ENCODE measurements around the gene NEGR1.

The NEGR1 gene

GRCh38 chr1:71562298-71562697 is 720.0 kb downstream of the NEGR1 start:
- no peaks in the 10 kb centered on the region for H3K27me3 ChIP-seq (ENCODE audit: control insufficient read depth in 1 of 2, insufficient read depth in 2 of 2, low read length in 2 of 2)
- no peak overlapping the region for H3K27ac ChIP-seq (ENCODE audit: low read length)
- H3K9ac ChIP-seq (ENCODE audit: low read length in 2 of 2) = no peak overlapping the region
- peaks cover 2% of the 10 kb centered on the region for H3K4me1 ChIP-seq (ENCODE audit: control insufficient read depth, insufficient read depth, low read length)
- no peaks in the 10 kb centered on the region for H3K36me3 ChIP-seq (ENCODE audit: control insufficient read depth in 2 of 2, insufficient read depth in 2 of 2, low read length in 2 of 2)
- H3K9me3 ChIP-seq (ENCODE audit: control insufficient read depth in 2 of 2, low read length in 2 of 2) = no peaks in the 10 kb centered on the region
- H3K4me3 ChIP-seq (ENCODE audit: low read length in 2 of 2) = no peak overlapping the region

GRCh38 chr1:71561729-71562128 is 720.6 kb downstream of the NEGR1 start:
- no peak overlapping the region for H3K27ac ChIP-seq (ENCODE audit: low read length)
- no peaks in the 10 kb centered on the region for H3K9me3 ChIP-seq (ENCODE audit: control insufficient read depth in 2 of 2, low read length in 2 of 2)

GRCh38 chr1:71561206-71561605 is 721.1 kb downstream of the NEGR1 start:
- Histone ChIP-seq H3K36me3 (ENCODE audit: control insufficient read depth in 2 of 2, insufficient read depth in 2 of 2, low read length in 2 of 2) (no peaks in the 10 kb centered on the region), H3K4me1 (ENCODE audit: control insufficient read depth, insufficient read depth, low read length) (peaks cover 2% of the 10 kb centered on the region), H3K9ac (ENCODE audit: low read length in 2 of 2) (no peak overlapping the region), H3K4me3 (ENCODE audit: low read length in 2 of 2) (peak overlapping the region in 1 of 2 donors; percentile 10), H3K27me3 (ENCODE audit: control insufficient read depth in 1 of 2, insufficient read depth in 2 of 2, low read length in 2 of 2) (no peaks in the 10 kb centered on the region), H3K27ac (ENCODE audit: low read length) (no peak overlapping the region), H3K9me3 (ENCODE audit: control insufficient read depth in 2 of 2, low read length in 2 of 2) (no peaks in the 10 kb centered on the region)

More at GRCh38 chr1:71561729-71562128, 720.6 kb downstream of the NEGR1 start:
- Histone ChIP-seq H3K36me3 (ENCODE audit: control insufficient read depth in 2 of 2, insufficient read depth in 2 of 2, low read length in 2 of 2) (no peaks in the 10 kb centered on the region), H3K4me1 (ENCODE audit: control insufficient read depth, insufficient read depth, low read length) (peaks cover 2% of the 10 kb centered on the region), H3K27me3 (ENCODE audit: control insufficient read depth in 1 of 2, insufficient read depth in 2 of 2, low read length in 2 of 2) (no peaks in the 10 kb centered on the region), H3K9ac (ENCODE audit: low read length in 2 of 2) (no peak overlapping the region), H3K4me3 (ENCODE audit: low read length in 2 of 2) (peak overlapping the region in 1 of 2 donors; percentile 10)

GRCh38 chr1:71559880-71560279 is 722.5 kb downstream of the NEGR1 start:
- H3K9me3 ChIP-seq (ENCODE audit: control insufficient read depth in 2 of 2, low read length in 2 of 2) = no peaks in the 10 kb centered on the region
- peaks cover 2% of the 10 kb centered on the region for H3K4me1 ChIP-seq (ENCODE audit: control insufficient read depth, insufficient read depth, low read length)
- H3K9ac ChIP-seq (ENCODE audit: low read length in 2 of 2) = no peak overlapping the region
- H3K27me3 ChIP-seq (ENCODE audit: control insufficient read depth in 1 of 2, insufficient read depth in 2 of 2, low read length in 2 of 2) = no peaks in the 10 kb centered on the region
- no peak overlapping the region for H3K4me3 ChIP-seq (ENCODE audit: low read length in 2 of 2)
- H3K27ac ChIP-seq (ENCODE audit: low read length) = no peak overlapping the region
- H3K36me3 ChIP-seq (ENCODE audit: control insufficient read depth in 2 of 2, insufficient read depth in 2 of 2, low read length in 2 of 2) = no peaks in the 10 kb centered on the region

- no peaks in the 10 kb centered on the region for H3K27me3 ChIP-seq (ENCODE audit: control insufficient read depth in 1 of 2, insufficient read depth in 2 of 2, low read length in 2 of 2)
- no peak overlapping the region for H3K27ac ChIP-seq (ENCODE audit: low read length)
- H3K4me1 ChIP-seq (ENCODE audit: control insufficient read depth, insufficient read depth, low read length) = peaks cover 2% of the 10 kb centered on the region
- H3K36me3 ChIP-seq (ENCODE audit: control insufficient read depth in 2 of 2, insufficient read depth in 2 of 2, low read length in 2 of 2) = no peaks in the 10 kb centered on the region
- no peak overlapping the region for H3K4me3 ChIP-seq (ENCODE audit: low read length in 2 of 2)
- no peaks in the 10 kb centered on the region for H3K9me3 ChIP-seq (ENCODE audit: control insufficient read depth in 2 of 2, low read length in 2 of 2)
- H3K9ac ChIP-seq (ENCODE audit: low read length in 2 of 2) = no peak overlapping the region
These were observed 725.2 kb downstream of the NEGR1 start for GRCh38 chr1:71557138-71557537.

- H3K27ac ChIP-seq (ENCODE audit: low read length) = no peak overlapping the region
- H3K9me3 ChIP-seq (ENCODE audit: control insufficient read depth in 2 of 2, low read length in 2 of 2) = no peaks in the 10 kb centered on the region
- no peak overlapping the region for H3K4me3 ChIP-seq (ENCODE audit: low read length in 2 of 2)
- H3K4me1 ChIP-seq (ENCODE audit: control insufficient read depth, insufficient read depth, low read length) = no peaks in the 10 kb centered on the region
- no peak overlapping the region for H3K9ac ChIP-seq (ENCODE audit: low read length in 2 of 2)
- H3K27me3 ChIP-seq (ENCODE audit: control insufficient read depth in 1 of 2, insufficient read depth in 2 of 2, low read length in 2 of 2) = no peaks in the 10 kb centered on the region
- no peaks in the 10 kb centered on the region for H3K36me3 ChIP-seq (ENCODE audit: control insufficient read depth in 2 of 2, insufficient read depth in 2 of 2, low read length in 2 of 2)
These were observed 733.9 kb downstream of the NEGR1 start for GRCh38 chr1:71548398-71548890.

GRCh38 chr1:71542155-71542554 is 740.2 kb downstream of the NEGR1 start:
- Histone ChIP-seq H3K27ac (ENCODE audit: low read length) (no peak overlapping the region), H3K9me3 (ENCODE audit: control insufficient read depth in 2 of 2, low read length in 2 of 2) (no peaks in the 10 kb centered on the region), H3K27me3 (ENCODE audit: control insufficient read depth in 1 of 2, insufficient read depth in 2 of 2, low read length in 2 of 2) (no peaks in the 10 kb centered on the region), H3K36me3 (ENCODE audit: control insufficient read depth in 2 of 2, insufficient read depth in 2 of 2, low read length in 2 of 2) (no peaks in the 10 kb centered on the region), H3K9ac (ENCODE audit: low read length in 2 of 2) (no peak overlapping the region), H3K4me3 (ENCODE audit: low read length in 2 of 2) (no peak overlapping the region), H3K4me1 (ENCODE audit: control insufficient read depth, insufficient read depth, low read length) (no peaks in the 10 kb centered on the region)

GRCh38 chr1:71533950-71534349 is 748.4 kb downstream of the NEGR1 start:
- no peaks in the 10 kb centered on the region for H3K36me3 ChIP-seq (ENCODE audit: control insufficient read depth in 2 of 2, insufficient read depth in 2 of 2, low read length in 2 of 2)

GRCh38 chr1:71532343-71532742 is 750.0 kb downstream of the NEGR1 start:
- Histone ChIP-seq H3K27me3 (ENCODE audit: control insufficient read depth in 1 of 2, insufficient read depth in 2 of 2, low read length in 2 of 2) (no peaks in the 10 kb centered on the region), H3K27ac (ENCODE audit: low read length) (no peak overlapping the region), H3K4me1 (ENCODE audit: control insufficient read depth, insufficient read depth, low read length) (no peaks in the 10 kb centered on the region), H3K9me3 (ENCODE audit: control insufficient read depth in 2 of 2, low read length in 2 of 2) (no peaks in the 10 kb centered on the region), H3K36me3 (ENCODE audit: control insufficient read depth in 2 of 2, insufficient read depth in 2 of 2, low read length in 2 of 2) (no peaks in the 10 kb centered on the region), H3K4me3 (ENCODE audit: low read length in 2 of 2) (no peak overlapping the region), H3K9ac (ENCODE audit: low read length in 2 of 2) (no peak overlapping the region)

More at GRCh38 chr1:71533950-71534349, 748.4 kb downstream of the NEGR1 start:
- no peaks in the 10 kb centered on the region for H3K9me3 ChIP-seq (ENCODE audit: control insufficient read depth in 2 of 2, low read length in 2 of 2)
- no peak overlapping the region for H3K4me3 ChIP-seq (ENCODE audit: low read length in 2 of 2)
- no peaks in the 10 kb centered on the region for H3K4me1 ChIP-seq (ENCODE audit: control insufficient read depth, insufficient read depth, low read length)
- H3K9ac ChIP-seq (ENCODE audit: low read length in 2 of 2) = no peak overlapping the region
- no peaks in the 10 kb centered on the region for H3K27me3 ChIP-seq (ENCODE audit: control insufficient read depth in 1 of 2, insufficient read depth in 2 of 2, low read length in 2 of 2)
- H3K27ac ChIP-seq (ENCODE audit: low read length) = no peak overlapping the region

- Histone ChIP-seq H3K4me3 (ENCODE audit: low read length in 2 of 2) (no peak overlapping the region), H3K4me1 (ENCODE audit: control insufficient read depth, insufficient read depth, low read length) (no peaks in the 10 kb centered on the region), H3K36me3 (ENCODE audit: control insufficient read depth in 2 of 2, insufficient read depth in 2 of 2, low read length in 2 of 2) (no peaks in the 10 kb centered on the region), H3K27me3 (ENCODE audit: control insufficient read depth in 1 of 2, insufficient read depth in 2 of 2, low read length in 2 of 2) (no peaks in the 10 kb centered on the region), H3K9me3 (ENCODE audit: control insufficient read depth in 2 of 2, low read length in 2 of 2) (no peaks in the 10 kb centered on the region), H3K9ac (ENCODE audit: low read length in 2 of 2) (no peak overlapping the region), H3K27ac (ENCODE audit: low read length) (no peak overlapping the region)
These were observed 755.5 kb downstream of the NEGR1 start for GRCh38 chr1:71526824-71527223.

- no peaks in the 10 kb centered on the region for H3K36me3 ChIP-seq (ENCODE audit: control insufficient read depth in 2 of 2, insufficient read depth in 2 of 2, low read length in 2 of 2)
These were observed 759.6 kb downstream of the NEGR1 start for GRCh38 chr1:71522721-71523120.

More at GRCh38 chr1:71522721-71523120, 759.6 kb downstream of the NEGR1 start:
- no peak overlapping the region for H3K9ac ChIP-seq (ENCODE audit: low read length in 2 of 2)
- no peaks in the 10 kb centered on the region for H3K4me1 ChIP-seq (ENCODE audit: control insufficient read depth, insufficient read depth, low read length)
- H3K9me3 ChIP-seq (ENCODE audit: control insufficient read depth in 2 of 2, low read length in 2 of 2) = no peaks in the 10 kb centered on the region
- no peaks in the 10 kb centered on the region for H3K27me3 ChIP-seq (ENCODE audit: control insufficient read depth in 1 of 2, insufficient read depth in 2 of 2, low read length in 2 of 2)
- no peak overlapping the region for H3K4me3 ChIP-seq (ENCODE audit: low read length in 2 of 2)
- no peak overlapping the region for H3K27ac ChIP-seq (ENCODE audit: low read length)

Measured in stomach smooth muscle (tissue), 2 donors.